Measurements from ENCODE around the gene POU2AF1.
"Not testable (repeated sequence)": the region's sequence is repeated elsewhere in the genome, so short reads cannot be mapped to it uniquely, and the experiment has no call there.

Gene POU2AF1

GRCh38 chr11:111400595-111400994 lies 21.5 kb upstream of the POU2AF1 start:
- H3K9me3 Mint-ChIP-seq (ENCODE audit: low read depth), result no peaks in the 10 kb centered on the region
- H3K4me1 Mint-ChIP-seq (ENCODE audit: low read depth), result peaks cover 20% of the 10 kb centered on the region
- H3K36me3 Mint-ChIP-seq, result no peaks in the 10 kb centered on the region
- no peaks in the 10 kb centered on the region for H3K27me3 Mint-ChIP-seq
- no peak overlapping the region for H3K27ac Mint-ChIP-seq
- H3K4me3 Mint-ChIP-seq, result no peak overlapping the region

- Mint-ChIP-seq H3K4me3 (no peak overlapping the region), H3K9me3 (ENCODE audit: low read depth) (no peaks in the 10 kb centered on the region), H3K27me3 (no peaks in the 10 kb centered on the region), H3K27ac (peak overlapping the region; percentile 43), H3K36me3 (no peaks in the 10 kb centered on the region), H3K4me1 (ENCODE audit: low read depth) (peaks cover 24% of the 10 kb centered on the region)
Observed at GRCh38 chr11:111399187-111400031, 20.3 kb upstream of the POU2AF1 start.

GRCh38 chr11:111397034-111397433 lies 18.0 kb upstream of the POU2AF1 start:
- Mint-ChIP-seq H3K36me3 (no peaks in the 10 kb centered on the region), H3K27me3 (no peaks in the 10 kb centered on the region), H3K9me3 (ENCODE audit: low read depth) (no peaks in the 10 kb centered on the region), H3K4me3 (no peak overlapping the region), H3K4me1 (ENCODE audit: low read depth) (peaks cover 31% of the 10 kb centered on the region), H3K27ac (no peak overlapping the region)

GRCh38 chr11:111395749-111396148 lies 16.7 kb upstream of the POU2AF1 start:
- H3K4me3 Mint-ChIP-seq, result no peak overlapping the region
- no peaks in the 10 kb centered on the region for H3K27me3 Mint-ChIP-seq
- H3K27ac Mint-ChIP-seq, result no peak overlapping the region
- no peaks in the 10 kb centered on the region for H3K36me3 Mint-ChIP-seq
- H3K9me3 Mint-ChIP-seq (ENCODE audit: low read depth), result no peaks in the 10 kb centered on the region
- H3K4me1 Mint-ChIP-seq (ENCODE audit: low read depth), result peaks cover 31% of the 10 kb centered on the region

GRCh38 chr11:111395081-111395480 lies 16.0 kb upstream of the POU2AF1 start:
- Mint-ChIP-seq H3K36me3 (no peaks in the 10 kb centered on the region), H3K27ac (no peak overlapping the region), H3K4me1 (ENCODE audit: low read depth) (peaks cover 28% of the 10 kb centered on the region), H3K4me3 (no peak overlapping the region), H3K27me3 (no peaks in the 10 kb centered on the region), H3K9me3 (ENCODE audit: low read depth) (no peaks in the 10 kb centered on the region)

GRCh38 chr11:111394147-111394546 lies 15.1 kb upstream of the POU2AF1 start:
- H3K9me3 Mint-ChIP-seq (ENCODE audit: low read depth); H3K27me3 Mint-ChIP-seq; H3K36me3 Mint-ChIP-seq; H3K4me3 Mint-ChIP-seq: not testable (repeated sequence)
- Mint-ChIP-seq H3K27ac (peak overlapping the region; percentile 61), H3K4me1 (ENCODE audit: low read depth) (peaks cover 21% of the 10 kb centered on the region)

GRCh38 chr11:111393585-111393984 lies 14.5 kb upstream of the POU2AF1 start:
- no peaks in the 10 kb centered on the region for H3K9me3 Mint-ChIP-seq (ENCODE audit: low read depth)

GRCh38 chr11:111393096-111393495 lies 14.0 kb upstream of the POU2AF1 start:
- Mint-ChIP-seq H3K4me1 (ENCODE audit: low read depth) (peaks cover 24% of the 10 kb centered on the region), H3K27me3 (no peaks in the 10 kb centered on the region), H3K27ac (no peak overlapping the region), H3K36me3 (no peaks in the 10 kb centered on the region), H3K4me3 (no peak overlapping the region), H3K9me3 (ENCODE audit: low read depth) (no peaks in the 10 kb centered on the region)

More at GRCh38 chr11:111393585-111393984, 14.5 kb upstream of the POU2AF1 start:
- H3K36me3 Mint-ChIP-seq, result no peaks in the 10 kb centered on the region
- H3K4me3 Mint-ChIP-seq, result no peak overlapping the region
- H3K27me3 Mint-ChIP-seq, result no peaks in the 10 kb centered on the region
- peaks cover 21% of the 10 kb centered on the region for H3K4me1 Mint-ChIP-seq (ENCODE audit: low read depth)
- H3K27ac Mint-ChIP-seq, result no peak overlapping the region

GRCh38 chr11:111392552-111392951 lies 13.5 kb upstream of the POU2AF1 start:
- no peak overlapping the region for H3K27ac Mint-ChIP-seq
- no peaks in the 10 kb centered on the region for H3K36me3 Mint-ChIP-seq
- H3K9me3 Mint-ChIP-seq (ENCODE audit: low read depth), result no peaks in the 10 kb centered on the region
- no peaks in the 10 kb centered on the region for H3K27me3 Mint-ChIP-seq
- no peak overlapping the region for H3K4me3 Mint-ChIP-seq
- peaks cover 21% of the 10 kb centered on the region for H3K4me1 Mint-ChIP-seq (ENCODE audit: low read depth)

GRCh38 chr11:111391328-111392124 lies 12.5 kb upstream of the POU2AF1 start:
- H3K4me1 Mint-ChIP-seq (ENCODE audit: low read depth), result peaks cover 21% of the 10 kb centered on the region
- no peaks in the 10 kb centered on the region for H3K36me3 Mint-ChIP-seq
- H3K27me3 Mint-ChIP-seq, result no peaks in the 10 kb centered on the region
- H3K4me3 Mint-ChIP-seq, result no peak overlapping the region
- H3K27ac Mint-ChIP-seq, result no peak overlapping the region
- no peaks in the 10 kb centered on the region for H3K9me3 Mint-ChIP-seq (ENCODE audit: low read depth)

GRCh38 chr11:111388842-111389241 lies 9.8 kb upstream of the POU2AF1 start:
- no peak overlapping the region for H3K27ac Mint-ChIP-seq
- H3K36me3 Mint-ChIP-seq, result no peaks in the 10 kb centered on the region
- no peak overlapping the region for H3K4me3 Mint-ChIP-seq
- no peaks in the 10 kb centered on the region for H3K27me3 Mint-ChIP-seq
- peaks cover 12% of the 10 kb centered on the region for H3K4me1 Mint-ChIP-seq (ENCODE audit: low read depth)
- H3K9me3 Mint-ChIP-seq (ENCODE audit: low read depth), result no peaks in the 10 kb centered on the region

- H3K9me3 Mint-ChIP-seq (ENCODE audit: low read depth), result no peaks in the 10 kb centered on the region
- H3K4me1 Mint-ChIP-seq (ENCODE audit: low read depth), result peaks cover 10% of the 10 kb centered on the region
- no peak overlapping the region for H3K27ac Mint-ChIP-seq
Observed at GRCh38 chr11:111388420-111388819, 9.3 kb upstream of the POU2AF1 start.

GRCh38 chr11:111387363-111387762 lies 8.3 kb upstream of the POU2AF1 start:
- H3K4me3 Mint-ChIP-seq, result no peak overlapping the region
- H3K27me3 Mint-ChIP-seq, result no peaks in the 10 kb centered on the region
- peaks cover 13% of the 10 kb centered on the region for H3K4me1 Mint-ChIP-seq (ENCODE audit: low read depth)
- H3K27ac Mint-ChIP-seq, result no peak overlapping the region
- H3K36me3 Mint-ChIP-seq, result no peaks in the 10 kb centered on the region
- no peaks in the 10 kb centered on the region for H3K9me3 Mint-ChIP-seq (ENCODE audit: low read depth)

More at GRCh38 chr11:111388420-111388819, 9.3 kb upstream of the POU2AF1 start:
- Mint-ChIP-seq H3K36me3 (no peaks in the 10 kb centered on the region), H3K4me3 (no peak overlapping the region), H3K27me3 (no peaks in the 10 kb centered on the region)

- Mint-ChIP-seq H3K4me3 (no peak overlapping the region), H3K4me1 (ENCODE audit: low read depth) (peaks cover 19% of the 10 kb centered on the region), H3K27me3 (no peaks in the 10 kb centered on the region), H3K9me3 (ENCODE audit: low read depth) (no peaks in the 10 kb centered on the region), H3K36me3 (no peaks in the 10 kb centered on the region), H3K27ac (no peak overlapping the region)
Observed at GRCh38 chr11:111386611-111387150, 7.6 kb upstream of the POU2AF1 start.

- Mint-ChIP-seq H3K27me3 (no peaks in the 10 kb centered on the region), H3K4me1 (ENCODE audit: low read depth) (peaks cover 39% of the 10 kb centered on the region), H3K4me3 (no peak overlapping the region), H3K27ac (no peak overlapping the region), H3K36me3 (no peaks in the 10 kb centered on the region), H3K9me3 (ENCODE audit: low read depth) (no peaks in the 10 kb centered on the region)
Observed at GRCh38 chr11:111384494-111384893, 5.4 kb upstream of the POU2AF1 start.

Measured in activated naive CD8-positive, alpha-beta T cell (primary cell).